Transverse colon (tissue), 4 donors: ENCODE results near the gene DMBT1.

Experiments
- POLR2A ChIP-seq: fragments of 450-650 bp; IDR thresholded peaks from one replicate; pipeline ENCODE4 v1.6.1; 2016; ENCODE audit warnings: antibody characterized with exemption, mild to moderate bottlenecking, moderate library complexity
- POLR2AphosphoS5 ChIP-seq, 3 donors: sonication (generic); formaldehyde crosslinking; IDR thresholded peaks; one replicate each; pipeline ENCODE4 v1.6.1; 2016; ENCODE audit warnings: antibody characterized with exemption in 3 of 3
- TF ChIP-seq, protein P1 (sequence below), 5 experiments: fragments of 200-600 bp in 3 of 5; fragments of 450-650 bp in 2 of 5; sonication (generic) in 3 of 5; IDR thresholded peaks; 1 replicate in 2 of 5; 2 replicates in 3 of 5; pipeline ENCODE4 v1.5.1; 2016 to 2017; ENCODE audit warnings: antibody characterized with exemption in 5 of 5, inconsistent platforms in 3 of 5, mild to moderate bottlenecking in 2 of 5, moderate library complexity in 1 of 5

- TF ChIP-seq, protein P1, sequence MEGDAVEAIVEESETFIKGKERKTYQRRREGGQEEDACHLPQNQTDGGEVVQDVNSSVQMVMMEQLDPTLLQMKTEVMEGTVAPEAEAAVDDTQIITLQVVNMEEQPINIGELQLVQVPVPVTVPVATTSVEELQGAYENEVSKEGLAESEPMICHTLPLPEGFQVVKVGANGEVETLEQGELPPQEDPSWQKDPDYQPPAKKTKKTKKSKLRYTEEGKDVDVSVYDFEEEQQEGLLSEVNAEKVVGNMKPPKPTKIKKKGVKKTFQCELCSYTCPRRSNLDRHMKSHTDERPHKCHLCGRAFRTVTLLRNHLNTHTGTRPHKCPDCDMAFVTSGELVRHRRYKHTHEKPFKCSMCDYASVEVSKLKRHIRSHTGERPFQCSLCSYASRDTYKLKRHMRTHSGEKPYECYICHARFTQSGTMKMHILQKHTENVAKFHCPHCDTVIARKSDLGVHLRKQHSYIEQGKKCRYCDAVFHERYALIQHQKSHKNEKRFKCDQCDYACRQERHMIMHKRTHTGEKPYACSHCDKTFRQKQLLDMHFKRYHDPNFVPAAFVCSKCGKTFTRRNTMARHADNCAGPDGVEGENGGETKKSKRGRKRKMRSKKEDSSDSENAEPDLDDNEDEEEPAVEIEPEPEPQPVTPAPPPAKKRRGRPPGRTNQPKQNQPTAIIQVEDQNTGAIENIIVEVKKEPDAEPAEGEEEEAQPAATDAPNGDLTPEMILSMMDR (IDR thresholded peaks at IDR 0.05) = no peak
- TF ChIP-seq POLR2A (no peak), POLR2AphosphoS5 (IDR thresholded peaks at IDR 0.05) (no peak)
These were observed 71.5 kb downstream of the DMBT1 start for GRCh38 chr10:122632031-122632430.
